ENCODE measurements around the gene TTC34. TPM values are rescaled to one million over a fixed set of nuclear protein-coding genes. Genes with fewer than 3 reads are reported as not detected.
"Not testable (repeated sequence)": the region's sequence is repeated elsewhere in the genome, so short reads cannot be mapped to it uniquely, and the experiment has no call there.

Gene TTC34
- total RNA-seq, 1 donor = 0.36 TPM

DNA sequence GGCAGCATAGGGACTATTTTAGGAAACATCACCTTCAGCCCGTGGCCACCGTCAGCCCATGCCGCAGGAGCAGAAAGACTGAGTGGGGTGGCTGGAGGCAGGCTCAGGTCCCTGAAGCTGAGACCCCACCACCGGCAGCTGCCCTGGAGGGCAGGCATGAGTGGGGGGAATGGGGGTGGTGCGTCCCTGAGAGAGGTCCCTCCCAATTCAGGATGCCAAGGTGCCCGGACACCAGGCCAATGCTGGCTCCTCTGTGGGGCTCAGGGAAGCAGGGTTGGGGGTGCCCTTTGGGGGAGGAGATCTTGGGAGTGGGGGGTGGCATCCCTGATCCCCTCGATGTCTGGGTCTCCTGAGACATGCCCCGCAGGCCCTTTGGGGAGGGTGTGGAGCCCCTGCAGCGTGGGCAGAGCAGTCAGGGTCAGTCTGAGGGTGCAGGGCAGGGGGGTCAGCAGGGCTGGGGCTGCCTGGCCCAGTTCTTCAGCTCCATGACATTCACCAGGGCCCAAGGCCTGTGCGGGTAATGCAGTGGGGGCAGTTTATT is 998 bp upstream of the TTC34 start:
- TF ChIP-seq, protein P1, sequence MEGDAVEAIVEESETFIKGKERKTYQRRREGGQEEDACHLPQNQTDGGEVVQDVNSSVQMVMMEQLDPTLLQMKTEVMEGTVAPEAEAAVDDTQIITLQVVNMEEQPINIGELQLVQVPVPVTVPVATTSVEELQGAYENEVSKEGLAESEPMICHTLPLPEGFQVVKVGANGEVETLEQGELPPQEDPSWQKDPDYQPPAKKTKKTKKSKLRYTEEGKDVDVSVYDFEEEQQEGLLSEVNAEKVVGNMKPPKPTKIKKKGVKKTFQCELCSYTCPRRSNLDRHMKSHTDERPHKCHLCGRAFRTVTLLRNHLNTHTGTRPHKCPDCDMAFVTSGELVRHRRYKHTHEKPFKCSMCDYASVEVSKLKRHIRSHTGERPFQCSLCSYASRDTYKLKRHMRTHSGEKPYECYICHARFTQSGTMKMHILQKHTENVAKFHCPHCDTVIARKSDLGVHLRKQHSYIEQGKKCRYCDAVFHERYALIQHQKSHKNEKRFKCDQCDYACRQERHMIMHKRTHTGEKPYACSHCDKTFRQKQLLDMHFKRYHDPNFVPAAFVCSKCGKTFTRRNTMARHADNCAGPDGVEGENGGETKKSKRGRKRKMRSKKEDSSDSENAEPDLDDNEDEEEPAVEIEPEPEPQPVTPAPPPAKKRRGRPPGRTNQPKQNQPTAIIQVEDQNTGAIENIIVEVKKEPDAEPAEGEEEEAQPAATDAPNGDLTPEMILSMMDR (IDR thresholded peaks at IDR 0.05; ENCODE audit: extremely low read depth, low read depth, low read length) = no peak
- peak; percentile 66 for DNase-seq (ENCODE audit: insufficient read length, low spot score, missing footprints)
- no peaks in the 10 kb centered on the region for H3K79me2 ChIP-seq (ENCODE audit: insufficient read depth, low read length)
- no peaks in the 10 kb centered on the region for H3K4me1 ChIP-seq (ENCODE audit: insufficient read depth, low read length)
- no peak overlapping the region for H3K27ac ChIP-seq (ENCODE audit: low read depth, low read length)
- no peak overlapping the region for H3K4me2 ChIP-seq (ENCODE audit: insufficient read depth, low read length)
- H3K27me3 ChIP-seq (ENCODE audit: insufficient read depth, low read length) = no peaks in the 10 kb centered on the region
- no peaks in the 10 kb centered on the region for H4K20me1 ChIP-seq (ENCODE audit: insufficient read depth, low read length)
- no peak overlapping the region for H3K4me3 ChIP-seq (ENCODE audit: insufficient read depth, low read length)
- H3K36me3 ChIP-seq (ENCODE audit: insufficient read depth, low read length) = no peaks in the 10 kb centered on the region
- H3K9me3 ChIP-seq (ENCODE audit: low read depth, low read length) = no peaks in the 10 kb centered on the region
- H2AFZ ChIP-seq (ENCODE audit: low read length) = no peak overlapping the region

DNA sequence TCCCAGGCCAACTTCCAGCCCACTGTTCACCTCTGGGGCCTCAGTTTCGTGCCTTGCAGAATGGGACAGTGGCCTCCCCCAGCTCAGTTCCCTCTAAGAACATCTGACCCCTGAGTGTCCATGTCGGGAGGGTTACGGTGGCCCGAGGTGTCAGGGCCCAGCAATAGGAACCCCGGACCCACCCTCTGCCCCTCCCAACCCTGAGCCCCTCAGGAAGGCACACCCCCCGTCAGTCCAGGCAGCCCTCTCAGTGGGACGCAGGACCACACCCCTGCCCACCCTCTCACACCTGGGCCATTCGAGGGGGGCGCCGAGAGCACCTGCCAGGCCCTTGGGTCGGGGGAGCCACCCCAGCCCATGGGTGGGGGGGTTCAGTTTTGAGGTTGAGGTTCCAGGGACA is 447 bp downstream of the TTC34 start:
- no peak overlapping the region for H3K4me3 ChIP-seq (ENCODE audit: insufficient read depth, low read length)
- no peak overlapping the region for H2AFZ ChIP-seq (ENCODE audit: low read length)
- H3K27me3 ChIP-seq (ENCODE audit: insufficient read depth, low read length) = no peaks in the 10 kb centered on the region
- no peaks in the 10 kb centered on the region for H3K79me2 ChIP-seq (ENCODE audit: insufficient read depth, low read length)
- H3K27ac ChIP-seq (ENCODE audit: low read depth, low read length) = no peak overlapping the region
- H3K36me3 ChIP-seq (ENCODE audit: insufficient read depth, low read length) = no peaks in the 10 kb centered on the region
- TF ChIP-seq, protein P1 (IDR thresholded peaks at IDR 0.05; ENCODE audit: extremely low read depth, low read depth, low read length) = no peak
- no peaks in the 10 kb centered on the region for H4K20me1 ChIP-seq (ENCODE audit: insufficient read depth, low read length)
- DNase-seq (ENCODE audit: insufficient read length, low spot score, missing footprints) = peak; percentile 71
- no peaks in the 10 kb centered on the region for H3K4me1 ChIP-seq (ENCODE audit: insufficient read depth, low read length)
- H3K4me2 ChIP-seq (ENCODE audit: insufficient read depth, low read length) = no peak overlapping the region
- H3K9me3 ChIP-seq (ENCODE audit: low read depth, low read length) = no peaks in the 10 kb centered on the region

DNA sequence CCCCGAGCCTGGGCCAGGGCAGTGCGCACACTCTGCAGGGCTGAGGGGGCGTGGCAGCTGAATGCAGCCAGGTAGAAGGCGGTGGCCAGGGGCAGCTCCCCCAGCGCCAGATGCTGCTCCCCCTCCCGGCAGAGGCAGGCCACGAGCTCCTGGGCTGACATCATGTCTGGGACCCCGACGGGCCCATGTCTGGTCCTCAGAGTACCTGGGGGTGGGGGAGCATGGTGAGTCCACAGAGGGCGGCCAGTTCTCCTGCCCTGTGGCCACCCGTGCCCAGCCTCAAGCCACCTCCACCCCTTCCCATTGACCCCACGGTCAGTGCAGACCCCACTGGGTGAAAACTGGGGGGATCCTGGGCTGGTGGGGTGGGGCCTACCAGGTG is 838 bp downstream of the TTC34 start:
- H3K27me3 ChIP-seq (ENCODE audit: insufficient read depth, low read length) = no peaks in the 10 kb centered on the region
- H3K9me3 ChIP-seq (ENCODE audit: low read depth, low read length) = no peaks in the 10 kb centered on the region
- TF ChIP-seq, protein P1 (IDR thresholded peaks at IDR 0.05; ENCODE audit: extremely low read depth, low read depth, low read length) = no peak
- no peak overlapping the region for H3K4me3 ChIP-seq (ENCODE audit: insufficient read depth, low read length)
- no peaks in the 10 kb centered on the region for H3K79me2 ChIP-seq (ENCODE audit: insufficient read depth, low read length)
- no peaks in the 10 kb centered on the region for H4K20me1 ChIP-seq (ENCODE audit: insufficient read depth, low read length)
- no peaks in the 10 kb centered on the region for H3K36me3 ChIP-seq (ENCODE audit: insufficient read depth, low read length)
- no peak overlapping the region for H3K4me2 ChIP-seq (ENCODE audit: insufficient read depth, low read length)
- no peak overlapping the region for H2AFZ ChIP-seq (ENCODE audit: low read length)
- no peaks in the 10 kb centered on the region for H3K4me1 ChIP-seq (ENCODE audit: insufficient read depth, low read length)
- DNase-seq (ENCODE audit: insufficient read length, low spot score, missing footprints) = no peak
- H3K27ac ChIP-seq (ENCODE audit: low read depth, low read length) = no peak overlapping the region

DNA sequence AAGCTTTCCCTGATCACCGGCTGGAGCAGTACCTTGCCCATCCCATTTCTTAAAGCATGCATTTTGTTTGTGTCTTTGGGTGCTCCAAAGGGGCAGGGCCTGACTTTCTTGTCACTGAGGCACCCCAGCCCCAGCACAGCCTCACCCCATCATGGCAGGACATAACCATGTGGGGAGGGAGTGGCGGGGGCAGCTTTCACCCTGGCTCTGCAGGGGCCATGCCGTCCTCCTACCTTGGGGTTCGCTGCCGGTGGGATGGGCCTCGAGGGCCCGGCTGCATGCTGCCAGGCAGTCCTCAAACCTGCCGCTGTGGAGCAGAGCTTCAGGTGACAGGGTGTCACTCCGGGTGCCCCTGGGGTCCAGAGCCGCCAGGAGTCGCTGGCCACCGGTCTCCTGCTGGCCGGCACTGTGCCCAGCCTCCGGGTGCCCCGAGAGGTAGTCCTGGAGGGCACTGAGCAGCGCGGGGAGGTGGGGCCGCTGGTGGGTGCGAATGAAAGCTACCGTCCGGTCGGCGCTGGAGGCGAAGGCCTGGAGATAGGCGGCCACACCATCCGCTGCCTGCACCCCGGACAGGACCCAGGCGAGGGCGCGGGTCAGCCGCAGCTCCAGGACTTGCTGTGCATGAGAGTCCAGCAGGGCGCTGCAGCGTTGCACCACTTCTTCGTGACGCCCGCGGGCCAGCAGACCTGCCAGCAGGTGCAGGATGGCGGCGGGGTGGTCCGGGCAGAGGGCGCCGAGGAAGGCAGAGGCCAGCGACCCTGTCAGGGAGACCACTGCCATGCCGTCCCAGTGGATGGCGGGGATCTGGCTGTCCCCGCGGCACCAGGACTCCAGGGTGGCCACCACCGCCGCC is 1.5 kb downstream of the TTC34 start:
- no peak overlapping the region for H3K4me3 ChIP-seq (ENCODE audit: insufficient read depth, low read length)
- H3K4me1 ChIP-seq (ENCODE audit: insufficient read depth, low read length) = no peaks in the 10 kb centered on the region
- no peak overlapping the region for H3K27ac ChIP-seq (ENCODE audit: low read depth, low read length)
- H3K79me2 ChIP-seq (ENCODE audit: insufficient read depth, low read length) = no peaks in the 10 kb centered on the region
- DNase-seq (ENCODE audit: insufficient read length, low spot score, missing footprints) = peak; percentile 85
- no peak overlapping the region for H3K4me2 ChIP-seq (ENCODE audit: insufficient read depth, low read length)
- H3K27me3 ChIP-seq (ENCODE audit: insufficient read depth, low read length) = no peaks in the 10 kb centered on the region
- H4K20me1 ChIP-seq (ENCODE audit: insufficient read depth, low read length) = no peaks in the 10 kb centered on the region
- TF ChIP-seq, protein P1 (IDR thresholded peaks at IDR 0.05; ENCODE audit: extremely low read depth, low read depth, low read length) = no peak
- H3K9me3 ChIP-seq (ENCODE audit: low read depth, low read length) = no peaks in the 10 kb centered on the region
- no peak overlapping the region for H2AFZ ChIP-seq (ENCODE audit: low read length)
- H3K36me3 ChIP-seq (ENCODE audit: insufficient read depth, low read length) = no peaks in the 10 kb centered on the region

DNA sequence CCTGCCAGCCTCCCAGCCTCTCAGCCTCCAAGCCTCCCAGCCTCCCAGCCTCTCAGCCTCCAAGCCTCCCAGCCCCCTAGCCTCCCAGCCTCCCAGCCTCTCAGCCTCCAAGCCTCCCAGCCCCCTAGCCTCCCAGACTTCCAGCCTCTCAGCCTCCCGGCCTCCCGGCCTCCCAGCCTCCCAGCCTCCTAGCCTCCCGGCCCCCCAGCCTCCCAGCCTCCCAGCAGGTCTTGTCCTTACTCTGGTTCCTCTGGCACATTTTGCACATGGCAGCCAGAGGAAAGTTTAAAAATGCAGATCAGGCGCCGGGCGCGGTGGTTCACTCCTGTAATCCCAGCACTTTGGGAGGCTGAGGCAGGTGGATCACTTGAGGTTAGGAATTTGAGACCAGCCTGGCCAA is 2.5 kb downstream of the TTC34 start:
- H3K9me3 ChIP-seq (ENCODE audit: low read depth, low read length); H3K4me2 ChIP-seq (ENCODE audit: insufficient read depth, low read length); H3K4me1 ChIP-seq (ENCODE audit: insufficient read depth, low read length); DNase-seq (ENCODE audit: insufficient read length, low spot score, missing footprints); H3K27me3 ChIP-seq (ENCODE audit: insufficient read depth, low read length); H3K79me2 ChIP-seq (ENCODE audit: insufficient read depth, low read length); H3K4me3 ChIP-seq (ENCODE audit: insufficient read depth, low read length); H3K27ac ChIP-seq (ENCODE audit: low read depth, low read length); H3K36me3 ChIP-seq (ENCODE audit: insufficient read depth, low read length); H4K20me1 ChIP-seq (ENCODE audit: insufficient read depth, low read length); H2AFZ ChIP-seq (ENCODE audit: low read length): not testable (repeated sequence)

Measured in osteoblast (primary cell).